Left ventricle myocardium superior (tissue), 1 donor: ENCODE data around the gene DGKQ. TPM values are rescaled to one million over a fixed set of nuclear protein-coding genes. Genes with fewer than 3 reads are reported as not detected.
A peak's percentile ranks its signal among the peaks of the same experiment; 100 is the strongest.

Experiments
- ATAC-seq: fragments of 200-7000 bp; cut with Tn5 transposase; one replicate; pipeline ENCODE4 v1.9.1; 2020; ENCODE audit warnings: mild to moderate bottlenecking, moderate library complexity
- DNase-seq: peaks from one replicate; pipeline ENCODE4 v3.0.0-alpha.2; 2020
- intact Hi-C: fragments of 100-400 bp; cut with micrococcal nuclease; formaldehyde crosslinking; loops from one replicate; pipeline ENCODE4 v1.11.0; 2022
- total RNA-seq: library from RNA; stranded (reverse); fragmentation: NEBNext Ultra II Directional; extraction: Animal tissue kit (Norgen Biotek cat#: 25700); gene quantifications from one replicate; pipeline ENCODE4 v1.2.1, GENCODE V29; 2021
- donor health status: DM: no; HTN: yes; CAD: no; lungs with severe emphysema.

DGKQ gene
- total RNA-seq, 1 donor from 2014 or later: 3.6 TPM

DNA sequence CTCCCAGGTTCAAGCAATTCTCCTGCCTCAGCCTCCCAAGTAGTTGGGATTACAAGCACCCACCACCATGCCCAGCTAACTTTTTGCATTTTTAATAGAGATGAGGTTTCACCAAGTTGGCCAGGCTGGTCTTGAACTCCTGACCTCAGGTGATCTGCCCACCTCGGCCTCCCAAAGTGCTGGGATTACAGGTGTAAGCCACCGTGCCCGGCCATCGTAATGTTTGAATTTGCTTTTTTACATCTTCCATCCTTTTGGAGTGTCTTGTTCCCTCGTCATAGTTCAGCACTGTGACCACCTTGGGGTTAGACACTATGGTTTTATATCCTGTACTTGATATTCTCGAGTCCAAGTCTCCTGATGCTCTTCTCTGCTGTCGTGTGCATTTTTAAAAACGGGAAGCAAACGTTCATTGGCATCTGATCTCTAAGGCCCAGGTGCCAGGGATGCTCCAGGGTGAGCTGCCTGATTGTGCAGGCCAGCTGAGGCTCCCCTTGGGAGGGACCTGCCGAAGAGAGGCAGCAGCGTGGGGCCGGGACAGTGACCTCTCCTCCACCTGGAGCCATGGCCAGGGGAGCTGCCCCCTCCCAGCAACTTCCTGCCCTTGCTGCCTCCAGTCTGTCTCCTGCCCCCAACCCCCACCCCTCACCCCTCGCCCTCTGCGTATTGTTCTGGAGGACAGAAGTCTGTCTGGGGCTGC, 16.7 kb downstream of the DGKQ start:
- DNase-seq (no peak), ATAC-seq (no peak)
- intact Hi-C loops: no loop called here

DNA sequence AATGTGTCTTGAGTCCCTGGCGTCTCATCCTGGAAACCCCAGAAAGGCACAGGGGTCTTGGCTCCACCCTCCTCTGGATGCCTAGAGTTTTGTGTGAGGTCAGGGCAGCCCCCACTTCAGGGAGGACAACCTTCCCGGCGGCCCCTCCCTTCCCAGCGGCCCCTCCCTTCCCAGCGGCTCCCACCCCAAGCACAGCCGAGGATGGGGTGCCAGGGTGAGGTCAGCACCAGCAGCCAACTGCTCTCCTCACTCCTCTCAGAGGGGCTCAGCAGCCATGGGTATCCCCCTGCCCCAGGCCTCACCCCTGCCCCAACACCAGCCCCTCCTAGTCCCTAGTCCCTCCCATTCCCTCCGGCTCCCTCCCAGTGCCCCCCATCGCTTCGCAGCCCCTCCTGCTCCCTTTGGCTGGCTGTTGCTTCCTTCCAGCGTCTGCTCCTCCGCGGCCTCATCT, 17.4 kb downstream of the DGKQ start:
- DNase-seq: no peak
- intact Hi-C loops: no loop called here
- no peak for ATAC-seq

DNA sequence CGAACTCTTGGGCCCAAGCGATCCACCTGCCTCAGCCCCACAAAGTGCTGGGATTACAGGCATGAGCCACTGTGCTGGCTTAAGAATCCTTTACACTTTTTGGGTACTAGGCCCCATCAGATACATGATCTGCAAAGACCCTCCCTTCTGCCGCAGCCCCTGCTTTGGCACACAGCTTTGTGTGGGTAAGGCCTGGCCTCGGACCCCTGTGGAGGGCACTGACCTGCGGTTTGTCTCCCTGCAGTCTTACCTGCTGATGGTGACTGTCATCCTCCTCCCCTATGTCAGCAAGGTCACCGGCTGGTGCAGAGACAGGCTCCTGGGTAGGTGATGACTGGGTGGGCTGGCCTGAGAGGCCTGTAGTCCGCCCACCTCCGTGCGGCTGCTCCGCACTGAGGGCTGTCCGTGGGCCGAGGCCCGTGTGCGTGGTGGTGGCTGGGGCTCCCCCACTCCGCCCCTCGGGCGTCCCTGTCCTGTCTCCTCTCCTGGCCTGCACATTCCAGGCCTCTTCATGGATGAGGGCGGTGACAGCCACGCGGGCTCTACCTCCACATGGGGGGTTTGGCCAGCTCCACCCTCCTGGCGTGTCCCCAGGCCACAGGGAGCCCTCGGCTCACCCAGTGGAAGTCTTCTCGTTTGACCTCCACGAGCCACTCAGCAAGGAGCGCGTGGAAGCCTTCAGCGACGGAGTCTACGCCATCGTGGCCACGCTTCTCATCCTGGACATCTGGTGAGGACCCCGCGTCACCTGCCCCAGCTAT, 18.0 kb downstream of the DGKQ start:
- intact Hi-C loops: no loop called here
- no peak for ATAC-seq
- no peak for DNase-seq

DNA sequence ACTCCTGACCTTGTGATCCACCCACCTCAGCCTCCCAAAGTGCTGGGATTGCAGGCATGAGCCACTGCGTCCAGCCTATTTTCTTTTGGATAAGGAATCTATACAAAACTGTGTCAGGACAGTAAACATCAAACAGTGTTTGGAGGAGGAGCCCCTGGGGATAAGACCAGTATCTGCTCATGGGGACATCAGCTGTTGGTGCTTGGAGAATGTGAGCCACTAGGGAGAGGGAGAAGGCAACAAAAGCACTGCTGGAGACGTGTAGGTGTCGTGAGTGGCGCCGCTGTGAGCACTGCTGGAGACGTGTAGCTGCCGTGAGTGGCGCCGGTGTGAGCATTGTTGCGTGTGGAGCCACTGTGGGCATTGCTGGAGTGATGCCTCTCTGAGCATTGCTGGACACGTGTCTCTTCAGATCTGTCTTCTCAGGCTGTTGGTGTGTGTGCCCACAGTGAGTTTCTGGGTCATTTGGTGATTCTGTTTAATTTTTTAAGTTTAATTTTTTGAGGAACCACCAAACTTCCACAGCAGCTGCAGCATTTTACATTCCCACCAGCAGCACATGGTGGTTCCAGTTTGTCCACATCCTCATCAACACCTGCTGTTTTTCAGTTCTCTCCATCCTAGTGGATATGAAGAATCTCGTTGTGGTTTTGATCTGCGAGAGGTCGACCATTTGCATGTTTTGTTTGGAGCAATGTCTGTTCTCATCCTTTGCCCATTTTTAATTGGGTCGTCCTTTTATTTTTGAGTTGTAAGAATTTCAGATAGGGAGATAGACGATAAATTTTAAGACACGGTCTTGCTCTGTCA, 19.0 kb downstream of the DGKQ start:
- no peak for DNase-seq
- no peak for ATAC-seq
- intact Hi-C loops: no loop called here

DNA sequence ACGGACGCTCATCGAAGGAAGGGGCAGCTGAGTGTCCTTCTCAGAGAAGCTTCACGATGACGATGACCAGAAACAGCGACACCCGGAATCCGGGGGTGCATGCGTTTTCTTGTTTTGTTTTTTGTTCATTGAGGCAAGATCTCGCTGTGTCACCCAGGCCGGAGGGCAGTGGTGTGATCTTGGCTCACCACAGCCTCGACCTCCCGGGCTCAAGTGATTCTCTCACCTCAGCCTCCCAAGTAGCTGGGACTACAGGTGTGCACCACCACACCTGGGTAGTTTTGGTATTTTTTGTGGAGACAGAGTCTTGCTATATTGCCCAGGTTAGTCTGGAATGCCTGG, 19.8 kb downstream of the DGKQ start:
- intact Hi-C loops: no loop called here
- DNase-seq: no peak
- no peak for ATAC-seq

DNA sequence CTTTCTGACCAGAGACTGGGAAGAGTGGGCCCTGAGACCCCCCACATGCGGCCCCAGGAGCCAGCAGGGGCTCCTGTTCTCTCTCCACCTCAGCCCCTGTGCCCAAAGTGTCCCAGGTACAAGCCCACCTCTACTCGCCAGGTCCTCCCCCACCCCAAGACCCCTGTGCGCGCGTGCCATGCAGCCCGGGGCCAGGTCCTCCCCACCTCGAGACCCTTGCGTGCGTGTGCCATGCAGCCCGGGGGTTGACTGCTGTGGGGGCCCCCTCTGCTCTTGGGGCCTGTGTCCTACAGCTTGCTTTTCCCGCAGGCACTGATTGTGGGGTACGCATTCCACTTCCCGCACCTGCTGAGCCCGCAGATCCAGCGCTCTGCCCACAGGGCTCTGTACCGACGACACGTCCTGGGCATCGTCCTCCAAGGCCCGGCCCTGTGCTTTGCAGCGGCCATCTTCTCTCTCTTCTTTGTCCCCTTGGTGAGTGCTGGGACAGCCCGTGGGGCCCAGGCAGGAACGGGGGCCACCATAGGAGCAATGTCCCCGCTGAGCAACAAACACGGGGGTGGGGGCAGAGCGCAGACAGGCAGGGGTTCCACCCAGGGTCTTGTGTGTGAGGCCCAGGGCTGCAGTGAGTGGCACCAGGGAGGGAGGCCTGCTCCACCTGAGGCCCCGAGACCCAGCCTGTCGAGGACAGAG, 20.3 kb downstream of the DGKQ start:
- no peak for ATAC-seq
- intact Hi-C loops: no loop called here
- no peak for DNase-seq

DNA sequence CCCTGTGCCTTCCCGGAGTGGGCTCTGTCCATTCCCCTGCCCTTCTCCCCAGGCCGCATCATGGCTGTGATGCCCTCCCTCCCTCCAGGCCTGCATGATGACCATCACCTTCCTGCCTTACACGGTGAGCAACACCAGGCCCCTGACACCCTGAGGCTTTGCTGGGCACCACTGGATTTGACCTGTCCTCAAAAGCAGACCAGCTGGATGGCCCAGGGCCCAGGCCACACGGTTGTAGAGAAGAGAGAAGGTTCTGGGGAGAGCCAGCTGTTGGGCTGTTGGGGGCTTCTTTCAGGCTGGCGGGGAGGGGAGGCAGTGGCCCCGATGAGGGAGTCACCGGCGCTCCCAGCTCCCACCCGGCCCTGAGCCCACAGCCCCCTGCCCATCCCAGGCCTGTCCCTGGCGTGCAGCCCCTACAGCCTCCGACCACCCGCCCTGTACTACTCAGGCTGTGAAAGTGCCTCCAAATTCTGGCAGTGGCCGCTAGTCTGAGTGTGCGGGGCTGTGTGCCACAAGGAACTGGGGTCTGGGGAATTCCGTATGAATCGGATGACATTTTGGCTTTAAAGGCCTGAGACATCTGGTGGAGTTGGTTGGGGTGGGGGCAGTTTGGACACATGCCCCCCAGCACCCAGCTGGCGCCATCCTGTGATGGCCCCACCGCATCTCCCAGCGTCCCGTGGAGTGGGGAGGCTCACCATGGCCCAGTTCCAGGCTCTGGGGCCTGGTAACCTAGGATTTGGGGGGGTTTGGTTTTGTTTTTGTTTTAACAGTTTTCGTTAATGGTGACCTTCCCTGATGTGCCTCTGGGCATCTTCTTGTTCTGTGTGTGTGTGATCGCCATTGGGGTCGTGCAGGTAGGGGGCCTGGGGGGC, 21.5 kb downstream of the DGKQ start:
- ATAC-seq (no peak), DNase-seq (no peak)
- intact Hi-C loops: no loop called here

DNA sequence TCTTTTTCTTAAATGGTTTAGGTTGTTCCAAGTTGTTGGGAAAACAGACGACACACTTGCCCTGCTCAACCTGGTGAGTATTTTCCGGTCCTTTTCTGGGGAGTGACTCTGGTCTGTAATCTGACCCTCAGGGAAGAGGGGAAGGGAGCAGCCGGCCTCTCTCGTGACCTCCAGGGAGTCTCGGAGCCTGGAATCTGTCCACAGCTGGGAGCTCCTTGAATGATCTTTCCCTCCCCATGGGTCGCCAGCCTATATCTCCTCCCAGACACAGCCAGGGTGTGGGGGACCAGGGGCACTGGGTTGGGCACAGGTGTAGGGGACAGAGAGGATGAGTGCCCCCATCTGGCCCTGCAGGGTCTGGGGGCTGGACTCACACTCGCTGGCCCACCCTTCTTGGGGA, 22.2 kb downstream of the DGKQ start:
- DNase-seq (no peak), ATAC-seq (no peak)
- intact Hi-C loops: no loop called here

DNA sequence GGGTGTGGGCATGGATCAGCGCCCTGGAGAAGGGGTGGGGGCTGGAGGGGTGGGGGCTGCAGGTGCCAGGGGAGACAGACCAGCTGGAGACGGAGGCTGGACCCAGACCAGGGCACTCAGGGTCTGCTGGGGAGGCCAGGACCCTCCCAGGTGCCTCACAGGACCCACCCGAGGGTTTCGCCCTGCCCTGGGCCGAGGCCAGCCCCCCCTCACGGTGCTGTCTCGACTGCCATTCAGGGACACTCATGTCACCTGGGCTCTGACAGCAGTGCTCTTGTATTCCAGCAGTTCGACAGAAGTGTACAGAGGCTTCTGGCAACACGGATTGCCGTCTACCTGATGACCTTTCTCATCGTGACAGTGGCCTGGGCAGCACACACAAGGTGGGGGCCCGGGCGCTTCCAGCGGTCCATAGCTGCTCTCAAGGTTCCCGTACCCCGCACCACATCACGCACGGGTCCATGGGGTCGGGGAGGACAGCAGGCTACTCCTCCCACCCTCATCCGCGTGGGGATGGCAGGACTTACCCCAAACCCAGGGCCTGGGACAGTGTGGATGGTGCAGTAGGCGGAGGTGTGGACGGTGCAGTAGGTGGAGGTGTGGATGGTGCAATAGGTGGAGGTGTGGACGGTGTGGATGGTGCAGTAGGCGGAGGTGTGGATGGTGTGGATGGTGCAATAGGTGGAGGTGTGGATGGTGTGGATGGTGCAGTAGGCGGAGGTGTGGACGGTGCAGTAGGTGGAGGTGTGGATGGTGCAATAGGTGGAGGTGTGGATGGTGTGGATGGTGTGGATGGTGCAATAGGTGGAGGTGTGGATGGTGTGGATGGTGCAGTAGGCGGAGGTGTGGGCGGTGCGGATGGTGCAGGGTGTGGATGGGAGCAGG, 23.0 kb downstream of the DGKQ start:
- ATAC-seq (no peak), DNase-seq (no peak)
- intact Hi-C loops: no loop called here

DNA sequence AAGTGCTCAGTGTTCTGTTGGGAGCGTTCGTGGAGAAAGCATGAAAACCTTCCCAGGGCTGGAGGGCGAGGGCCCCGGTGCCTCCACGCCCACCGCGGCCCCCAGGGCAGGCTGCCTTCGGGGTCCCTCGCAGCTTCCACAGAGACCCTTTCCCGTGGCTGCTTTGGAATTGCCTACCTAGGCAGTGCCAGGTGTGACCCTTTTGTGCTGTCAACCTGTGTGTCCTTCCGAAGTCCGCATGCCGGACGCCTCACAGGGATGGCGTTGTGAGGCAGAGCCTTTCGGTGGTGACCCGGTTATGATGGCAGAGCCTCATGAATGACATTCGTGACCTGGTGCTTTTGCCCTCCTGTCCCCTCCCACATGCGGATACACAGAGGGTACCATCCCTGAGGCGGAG, 23.7 kb downstream of the DGKQ start:
- intact Hi-C loops: no loop called here
- ATAC-seq (no peak), DNase-seq (no peak)

DNA sequence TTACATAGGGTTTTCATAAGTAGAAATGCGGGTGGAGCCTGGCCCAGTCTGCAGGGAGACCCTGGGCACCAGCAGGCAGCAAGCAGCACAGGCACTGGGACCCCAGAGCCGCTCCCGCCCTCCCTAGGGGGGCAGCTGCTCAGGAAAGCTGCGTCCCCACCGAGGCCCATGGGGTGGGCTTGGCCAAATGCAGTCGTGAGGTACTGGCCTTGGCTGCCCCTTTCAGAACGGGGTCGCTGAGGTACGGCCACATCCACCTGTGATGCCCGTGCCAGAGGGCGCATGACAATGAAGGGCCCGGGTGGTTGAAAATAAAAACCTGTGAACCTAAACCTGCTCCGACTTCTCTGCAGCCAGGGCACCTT, 24.5 kb downstream of the DGKQ start:
- ATAC-seq (no peak), DNase-seq (no peak)
- intact Hi-C loops: no loop called here

DNA sequence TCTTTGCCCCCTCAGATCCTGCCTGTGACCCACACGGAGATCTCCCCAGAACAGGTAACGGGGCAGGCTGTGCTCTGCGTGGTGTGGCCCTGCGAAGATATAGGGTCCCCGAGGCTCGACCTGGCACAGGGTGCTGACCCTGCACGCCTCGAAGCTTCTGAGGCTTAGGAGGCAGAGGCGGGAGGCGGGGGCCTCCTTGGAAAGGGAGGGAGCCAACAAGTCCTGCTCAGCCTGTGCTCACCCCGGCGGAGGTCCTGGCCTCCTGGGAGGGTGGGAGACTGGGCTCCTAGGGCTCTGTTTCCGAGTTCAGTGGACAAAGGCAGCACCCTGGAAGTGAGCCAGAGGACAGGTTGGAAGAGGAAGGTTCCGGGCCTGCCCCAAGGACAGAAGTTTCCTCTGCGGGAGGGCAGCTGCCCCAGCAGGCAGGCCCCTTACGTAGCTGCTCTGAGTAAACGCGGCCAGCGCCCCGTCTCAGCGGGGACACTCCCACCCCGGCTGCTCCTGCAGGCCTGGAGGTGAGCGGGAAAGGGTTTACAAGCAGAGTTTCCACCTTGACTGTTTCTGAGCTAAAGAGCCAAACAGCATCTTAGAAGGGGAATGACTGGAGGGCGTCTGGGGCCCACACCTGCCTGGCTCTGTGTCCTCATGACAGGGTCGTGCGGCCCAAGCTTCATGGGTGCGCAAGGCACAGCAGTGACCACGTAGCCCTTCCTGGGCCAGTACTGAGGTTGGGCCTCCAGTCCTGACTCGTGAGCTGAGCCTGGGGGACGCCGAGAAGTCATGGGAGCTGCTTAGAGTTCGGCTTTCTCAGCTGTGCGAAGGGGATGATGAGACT, 25.1 kb downstream of the DGKQ start:
- intact Hi-C loops: no loop called here
- ATAC-seq (peak; percentile 33), DNase-seq (no peak)

DNA sequence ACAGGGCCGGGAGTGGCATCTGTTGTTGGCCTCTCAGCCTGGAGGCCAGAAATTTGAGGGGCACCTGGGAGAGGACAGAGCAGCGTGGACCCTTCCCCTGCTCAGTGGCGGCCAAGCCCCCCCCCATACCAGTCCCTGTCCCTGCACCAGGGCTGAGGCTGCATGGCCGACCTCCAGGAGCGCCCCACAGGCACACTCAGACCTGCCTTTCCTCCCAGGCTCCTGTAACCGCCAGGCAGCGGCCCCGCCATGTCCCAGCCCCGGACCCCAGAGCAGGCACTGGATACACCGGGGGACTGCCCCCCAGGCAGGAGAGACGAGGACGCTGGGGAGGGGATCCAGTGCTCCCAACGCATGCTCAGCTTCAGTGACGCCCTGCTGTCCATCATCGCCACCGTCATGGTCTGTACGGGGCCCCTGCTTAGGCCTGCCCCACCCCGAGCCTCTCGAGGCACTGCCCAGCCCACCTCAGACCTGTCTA, 25.8 kb downstream of the DGKQ start:
- ATAC-seq (no peak), DNase-seq (no peak)
- intact Hi-C loops: no loop called here

DNA sequence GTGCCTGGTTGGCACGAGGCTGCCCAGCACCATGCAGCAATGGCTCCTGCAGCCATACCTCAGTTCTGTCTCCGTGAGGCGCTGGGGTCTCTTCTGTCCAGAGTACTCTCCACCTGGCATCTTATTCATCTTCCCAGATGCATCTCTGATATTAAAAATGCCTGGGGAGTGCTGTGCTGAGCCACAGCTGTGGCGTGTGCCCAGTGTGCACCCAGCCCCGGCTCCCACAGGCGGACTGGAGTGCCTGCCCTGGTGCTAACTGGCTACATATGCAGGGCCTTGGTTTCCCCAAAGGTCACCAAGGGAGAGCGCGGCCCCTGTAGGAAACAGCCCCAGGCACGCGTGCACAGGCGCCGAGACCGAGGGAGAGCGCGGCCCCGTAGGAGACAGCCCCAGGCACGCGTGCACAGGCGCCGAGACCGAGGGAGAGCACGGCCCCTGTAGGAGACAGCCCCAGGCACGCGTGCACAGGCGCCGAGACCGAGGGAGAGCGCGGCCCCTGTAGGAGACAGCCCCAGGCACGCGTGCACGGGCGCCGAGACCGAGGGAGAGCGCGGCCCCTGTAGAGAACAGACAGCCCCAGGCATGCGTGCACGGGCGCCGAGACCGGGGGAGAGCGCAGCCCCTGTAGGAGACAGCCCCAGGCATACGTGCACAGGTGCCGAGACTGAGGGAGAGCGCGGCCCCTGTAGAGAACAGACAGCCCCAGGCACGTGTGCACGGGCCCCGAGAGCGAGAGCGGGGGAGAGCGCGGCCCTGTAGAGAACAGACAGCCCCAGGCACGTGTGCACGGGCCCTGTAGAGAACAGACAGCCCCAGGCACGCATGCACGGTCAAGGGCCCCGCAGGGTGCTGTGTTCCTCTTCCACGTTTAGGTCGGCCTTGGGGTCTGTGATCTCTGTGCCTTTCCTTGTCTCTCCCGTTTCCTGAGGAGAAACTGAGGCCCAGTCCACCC, 26.6 kb downstream of the DGKQ start:
- intact Hi-C loops: no loop called here

DNA sequence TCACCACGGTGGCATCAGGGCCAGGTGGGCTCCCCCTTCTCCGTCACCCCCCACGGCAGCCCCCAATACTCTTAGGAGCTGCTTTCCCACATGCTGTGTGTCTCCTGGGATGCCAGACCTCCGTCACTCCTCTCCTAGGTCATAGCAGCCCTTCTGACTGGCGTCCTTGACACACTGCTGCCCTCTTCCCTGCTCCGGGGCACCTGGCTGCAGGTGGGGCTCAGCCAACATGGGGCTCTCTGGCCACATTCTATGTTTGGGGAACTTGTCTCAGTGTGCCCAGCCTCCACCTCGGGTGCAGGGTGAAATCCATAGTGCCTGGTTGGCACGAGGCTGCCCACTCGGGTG, 27.3 kb downstream of the DGKQ start:
- DNase-seq (no peak), ATAC-seq (no peak)
- intact Hi-C loops: no loop called here

More for the DNA sequence above, 26.6 kb downstream of the DGKQ start:
- DNase-seq: no peak
- ATAC-seq: no peak
